SHP77 (cell line): ENCODE measurements around the gene PTPRT.

ENCODE experiments used
- DNase-seq, 2 experiments: peaks; one replicate each; lab custom pipeline; 2025; lab: John Stamatoyannopoulos, UW

The PTPRT gene

GRCh38 chr20:42714298-42715141 lies 475.2 kb downstream of the PTPRT start:
- peak in 1 of 2 experiments; percentile 19 for DNase-seq

- no peak for DNase-seq
Measured at GRCh38 chr20:42708266-42708665, 481.4 kb downstream of the PTPRT start.

GRCh38 chr20:42706759-42707158 lies 482.9 kb downstream of the PTPRT start:
- DNase-seq, result no peak

GRCh38 chr20:42705550-42705949 lies 484.2 kb downstream of the PTPRT start:
- DNase-seq, result no peak

- no peak for DNase-seq
Measured at GRCh38 chr20:42703744-42704143, 486.0 kb downstream of the PTPRT start.

- DNase-seq, result no peak
Measured at GRCh38 chr20:42701948-42702347, 487.8 kb downstream of the PTPRT start.

- no peak for DNase-seq
Measured at GRCh38 chr20:42700372-42700771, 489.3 kb downstream of the PTPRT start.

- no peak for DNase-seq
Measured at GRCh38 chr20:42697962-42698361, 491.7 kb downstream of the PTPRT start.

GRCh38 chr20:42690842-42691437 lies 498.8 kb downstream of the PTPRT start:
- no peak for DNase-seq

- no peak for DNase-seq
Measured at GRCh38 chr20:42688576-42688975, 501.1 kb downstream of the PTPRT start.

- DNase-seq, result peak in 1 of 2 experiments; percentile 36
Measured at GRCh38 chr20:42686057-42686456, 503.6 kb downstream of the PTPRT start.

- peak in 1 of 2 experiments; percentile 17 for DNase-seq
Measured at GRCh38 chr20:42678895-42679294, 510.8 kb downstream of the PTPRT start.

GRCh38 chr20:42656130-42656529 lies 533.6 kb downstream of the PTPRT start:
- no peak for DNase-seq

GRCh38 chr20:42652266-42652665 lies 537.4 kb downstream of the PTPRT start:
- DNase-seq, result no peak

GRCh38 chr20:42650191-42650746 lies 539.4 kb downstream of the PTPRT start:
- DNase-seq, result no peak

GRCh38 chr20:42649748-42650147 lies 540.0 kb downstream of the PTPRT start:
- no peak for DNase-seq

GRCh38 chr20:42646250-42646649 lies 543.5 kb downstream of the PTPRT start:
- no peak for DNase-seq

GRCh38 chr20:42641886-42642285 lies 547.8 kb downstream of the PTPRT start:
- DNase-seq, result no peak

- DNase-seq, result no peak
Measured at GRCh38 chr20:42639140-42639539, 550.6 kb downstream of the PTPRT start.

GRCh38 chr20:42635699-42636411 lies 553.9 kb downstream of the PTPRT start:
- no peak for DNase-seq

- no peak for DNase-seq
Measured at GRCh38 chr20:42634156-42634555, 555.5 kb downstream of the PTPRT start.

GRCh38 chr20:42628683-42629082 lies 561.0 kb downstream of the PTPRT start:
- no peak for DNase-seq

- no peak for DNase-seq
Measured at GRCh38 chr20:42613076-42613475, 576.6 kb downstream of the PTPRT start.
